NCI-H226 (cell line): ENCODE data around the gene CFAP52.
"Not testable (repeated sequence)": the region's sequence is repeated elsewhere in the genome, so short reads cannot be mapped to it uniquely, and the experiment has no call there.

ENCODE experiments used
- DNase-seq: peaks from one replicate; pipeline ENCODE4 v3.0.0-alpha.2; 2015

Gene CFAP52

GRCh38 chr17:9648521-9649110 is 72.2 kb downstream of the CFAP52 start:
- DNase-seq = peak; percentile 65

- DNase-seq = peak; percentile 49
Measured at GRCh38 chr17:9658593-9659211, 82.3 kb downstream of the CFAP52 start.

- no peak for DNase-seq
Measured at GRCh38 chr17:9661027-9661426, 84.6 kb downstream of the CFAP52 start.

DNA sequence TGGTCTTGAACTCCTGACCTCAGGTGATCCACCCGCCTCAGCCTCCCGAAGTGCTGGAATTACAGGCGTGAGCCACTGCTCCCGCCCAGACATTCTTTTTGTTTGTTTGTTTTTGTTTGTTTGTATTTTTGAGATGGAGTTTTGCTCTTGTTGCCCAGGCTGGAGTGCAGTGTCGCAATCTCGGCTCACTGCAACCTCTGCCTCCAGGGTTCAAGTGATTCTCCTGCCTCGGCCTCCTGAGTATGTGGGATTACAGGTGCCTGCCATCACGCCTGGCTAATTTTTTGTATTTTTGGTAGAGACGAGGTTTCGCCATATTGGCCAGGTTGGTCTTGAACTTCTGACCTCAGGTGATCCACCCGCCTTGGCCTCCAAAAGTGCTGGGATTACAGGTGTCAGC is 87.1 kb downstream of the CFAP52 start:
- not testable (repeated sequence) for DNase-seq

GRCh38 chr17:9666461-9667050 is 90.1 kb downstream of the CFAP52 start:
- no peak for DNase-seq

- peak; percentile 92 for DNase-seq
Measured at GRCh38 chr17:9668517-9668916, 92.1 kb downstream of the CFAP52 start.

- DNase-seq = peak; percentile 16
Measured at GRCh38 chr17:9669551-9670008, 93.1 kb downstream of the CFAP52 start.

DNA sequence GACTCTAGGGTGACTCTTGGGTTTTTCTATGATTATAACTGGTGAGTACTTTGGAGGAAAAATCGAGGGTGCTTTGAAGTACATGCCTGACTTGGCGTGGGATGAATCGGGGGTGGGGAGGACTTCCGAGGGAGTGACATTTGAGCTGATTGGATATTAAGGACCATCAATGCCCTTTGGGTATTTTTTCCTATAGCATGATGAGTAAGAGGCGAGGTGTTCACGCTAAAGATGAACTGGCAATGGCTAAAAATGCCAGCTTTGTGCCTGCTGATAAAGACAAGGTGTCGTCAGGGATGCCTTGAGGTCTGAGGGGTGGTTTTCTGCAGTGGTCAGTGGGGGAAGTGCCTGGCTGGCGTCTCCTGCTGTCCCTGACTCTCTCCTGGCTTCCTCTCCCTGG is 94.2 kb downstream of the CFAP52 start:
- no peak for DNase-seq

- DNase-seq = no peak
Measured at GRCh38 chr17:9671559-9671958, 95.1 kb downstream of the CFAP52 start.

DNA sequence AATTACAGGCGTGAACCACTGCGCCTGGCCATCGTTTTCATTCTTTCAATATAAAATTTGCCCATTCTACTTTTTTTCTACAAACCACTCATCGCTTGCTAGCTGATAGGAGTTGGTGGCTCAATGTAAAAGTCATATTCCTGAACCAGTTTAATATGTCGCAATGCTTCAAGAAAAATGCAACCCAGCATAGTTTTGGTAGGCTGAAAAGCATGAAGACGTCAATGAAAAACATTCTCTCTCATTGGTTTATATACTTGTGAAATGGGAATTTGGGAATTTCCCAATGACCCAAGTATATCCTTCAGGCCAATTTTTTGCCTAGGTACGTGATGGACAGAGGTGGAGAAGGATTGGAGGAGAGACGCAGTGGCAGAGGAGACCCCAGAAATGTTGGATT is 95.8 kb downstream of the CFAP52 start:
- DNase-seq = peak; percentile 64

GRCh38 chr17:9672691-9673090 is 96.2 kb downstream of the CFAP52 start:
- no peak for DNase-seq

DNA sequence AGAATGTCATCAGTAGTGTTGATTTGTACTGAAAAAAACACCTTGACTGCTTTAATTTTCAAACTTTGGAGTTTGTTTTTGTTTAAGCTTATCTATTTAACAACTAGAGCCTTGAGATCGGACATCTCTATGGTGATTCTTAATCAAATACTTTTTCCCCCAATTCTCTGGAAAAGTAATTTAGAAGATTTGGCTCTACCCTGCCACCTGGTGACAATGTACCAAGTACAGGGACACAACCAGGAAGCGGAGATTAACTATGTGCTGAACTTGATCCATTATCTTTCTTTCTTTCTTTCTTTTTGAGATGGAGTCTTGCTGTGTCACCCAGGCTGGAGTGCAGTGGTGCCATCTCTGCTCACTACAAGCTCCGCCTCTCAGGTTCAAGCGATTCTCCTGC is 99.6 kb downstream of the CFAP52 start:
- no peak for DNase-seq

GRCh38 chr17:9676820-9677310 is 100.4 kb downstream of the CFAP52 start:
- peak; percentile 82 for DNase-seq

- DNase-seq = peak; percentile 22
Measured at GRCh38 chr17:9677411-9677810, 101.0 kb downstream of the CFAP52 start.

DNA sequence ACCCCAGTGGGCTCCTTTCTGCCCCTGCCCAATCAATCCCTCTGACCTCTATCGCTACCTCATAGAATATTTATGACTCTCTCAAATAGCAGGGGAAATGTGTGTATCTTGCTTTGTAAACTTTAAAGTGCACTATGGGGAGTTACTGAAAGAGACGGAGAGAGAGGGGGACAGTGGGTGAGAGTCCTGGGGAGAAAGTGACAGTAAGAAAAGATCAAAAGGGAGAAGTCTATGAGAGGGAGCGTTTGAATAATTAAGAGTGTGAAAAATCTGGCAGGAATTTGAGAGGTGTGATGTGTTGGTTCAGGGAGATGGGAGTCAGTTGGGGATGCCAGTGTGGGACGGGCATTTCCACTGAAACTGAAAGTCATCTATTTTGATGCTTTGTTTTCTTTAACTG is 101.5 kb downstream of the CFAP52 start:
- DNase-seq = no peak

GRCh38 chr17:9684955-9685621 is 108.6 kb downstream of the CFAP52 start:
- peak; percentile 74 for DNase-seq
